Stimulated activated CD8-positive, alpha-beta memory T cell treated with anti-CD3 and anti-CD28 coated beads, Interleukin-15, amount 100 ng/mL, for 4 hours (primary cell): Measurements from ENCODE around the gene GFOD2.
A peak's percentile ranks its signal among the peaks of the same experiment; 100 is the strongest.

Source experiments
- DNase-seq, 2 donors: peaks; one replicate each; pipeline ENCODE4 v3.0.0-alpha.2; 2020; ENCODE audit warnings: low read depth in 2 of 2

GFOD2 gene

GRCh38 chr16:67659675-67660563 is 59.2 kb downstream of the GFOD2 start, which contains the start of gene ACD:
ACD (minus strand) TSS chr16:67660260; CDS start chr16:67660220, 40 bp downstream.
- DNase-seq: peak; percentile 83 to 84

- no peak for DNase-seq
These were observed 60.1 kb downstream of the GFOD2 start for GRCh38 chr16:67658849-67659674.

DNA sequence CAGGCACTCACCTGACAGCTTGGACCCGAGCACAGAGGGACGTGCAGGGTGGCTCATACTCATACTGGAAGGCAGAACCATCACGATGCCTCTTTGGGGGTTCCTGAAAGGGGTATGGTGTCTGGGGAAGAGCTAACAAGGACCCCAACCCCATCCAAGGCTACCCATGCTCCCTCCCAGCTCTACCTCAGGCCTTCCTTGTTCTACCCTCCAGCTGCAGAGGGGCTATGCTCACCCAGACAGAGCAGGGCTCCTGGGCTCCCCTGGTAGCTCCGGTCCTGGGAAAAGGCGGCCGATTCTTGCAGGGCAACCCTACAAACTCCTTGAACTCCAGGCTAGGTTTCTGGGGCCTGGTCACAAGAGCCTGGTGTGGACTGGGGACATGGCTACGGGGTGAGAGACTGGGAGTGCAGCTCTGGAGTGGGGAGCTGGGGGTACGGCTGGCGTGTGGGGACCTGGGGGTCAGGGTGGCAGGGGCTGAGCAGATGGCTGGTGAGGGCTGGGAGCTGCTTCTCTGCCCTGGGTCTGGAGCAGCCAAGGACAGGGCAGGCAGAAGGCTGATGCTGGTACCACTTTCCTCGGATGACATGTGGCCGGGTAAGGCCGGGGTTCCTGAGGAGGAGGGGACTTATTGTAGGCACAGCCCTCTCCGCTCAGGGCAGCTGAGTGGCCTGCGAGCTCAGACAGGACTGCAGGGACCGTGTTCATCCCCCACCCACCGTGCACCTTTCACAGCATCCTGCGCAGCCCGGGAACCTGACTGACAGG is 61.2 kb downstream of the GFOD2 start:
- no peak for DNase-seq

- DNase-seq: no peak
These were observed 62.0 kb downstream of the GFOD2 start for GRCh38 chr16:67657017-67657608.

- no peak for DNase-seq
These were observed 62.6 kb downstream of the GFOD2 start for GRCh38 chr16:67656344-67657016.

- DNase-seq: no peak
These were observed 63.8 kb downstream of the GFOD2 start for GRCh38 chr16:67655363-67655762.

DNA sequence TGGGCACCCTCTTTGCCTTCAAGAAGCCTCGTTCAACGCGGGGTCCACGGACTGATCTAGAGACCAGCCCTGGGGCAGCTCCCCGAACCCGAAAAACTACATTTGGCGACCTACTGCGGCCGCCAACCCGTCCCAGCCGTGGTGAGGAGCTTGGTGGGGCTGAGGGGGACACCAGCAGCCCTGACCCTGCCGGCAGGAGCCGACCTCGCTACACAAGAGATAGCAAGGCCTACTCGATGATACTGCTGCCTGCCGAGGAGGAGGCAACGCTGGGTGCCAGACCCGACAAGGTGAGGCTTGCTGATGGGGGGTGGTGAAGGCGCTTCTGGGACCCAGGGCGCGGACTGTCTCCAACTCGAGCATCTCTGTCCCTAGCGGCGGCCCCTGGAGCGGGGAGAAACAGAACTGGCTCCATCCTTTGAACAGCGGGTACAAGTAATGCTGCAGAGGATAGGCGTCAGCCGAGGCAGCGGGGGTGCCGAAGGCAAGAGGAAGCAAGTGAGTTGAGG is 64.7 kb downstream of the GFOD2 start:
- no peak for DNase-seq

GRCh38 chr16:67653789-67654402 is 65.2 kb downstream of the GFOD2 start:
- DNase-seq: no peak

DNA sequence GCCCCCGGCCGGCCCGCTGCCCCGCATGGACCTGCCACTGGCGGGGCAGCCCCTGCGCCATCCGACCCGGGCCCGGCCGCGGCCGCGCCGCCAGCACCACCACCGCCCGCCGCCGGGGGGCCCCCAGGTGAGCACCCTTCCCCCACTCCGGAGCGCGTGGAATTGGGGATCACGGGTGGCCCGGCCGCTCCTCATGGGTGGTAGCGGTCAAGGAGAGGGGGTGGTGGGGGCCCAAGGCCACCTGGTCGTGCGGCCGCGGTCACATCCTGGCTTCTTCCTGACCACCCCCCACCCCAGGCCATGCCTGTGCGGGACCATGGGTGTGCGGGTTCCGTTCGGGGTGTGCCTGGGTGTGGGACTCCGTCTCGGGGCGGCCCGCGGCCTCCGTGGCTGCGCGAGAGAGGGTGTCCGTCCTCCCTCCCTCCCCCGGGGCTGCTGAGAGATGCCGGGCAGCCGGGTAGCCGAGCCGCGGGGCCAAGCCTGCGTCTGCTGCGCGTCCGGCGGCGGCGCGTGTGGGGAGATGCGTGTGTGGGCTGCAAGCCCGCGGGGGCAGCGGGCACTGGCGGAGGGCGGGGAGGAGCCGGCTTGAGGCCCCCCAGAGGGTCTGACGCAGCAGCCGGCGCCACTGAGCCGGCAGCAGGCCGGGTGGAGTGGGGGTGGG is 65.9 kb downstream of the GFOD2 start:
- DNase-seq: no peak

DNA sequence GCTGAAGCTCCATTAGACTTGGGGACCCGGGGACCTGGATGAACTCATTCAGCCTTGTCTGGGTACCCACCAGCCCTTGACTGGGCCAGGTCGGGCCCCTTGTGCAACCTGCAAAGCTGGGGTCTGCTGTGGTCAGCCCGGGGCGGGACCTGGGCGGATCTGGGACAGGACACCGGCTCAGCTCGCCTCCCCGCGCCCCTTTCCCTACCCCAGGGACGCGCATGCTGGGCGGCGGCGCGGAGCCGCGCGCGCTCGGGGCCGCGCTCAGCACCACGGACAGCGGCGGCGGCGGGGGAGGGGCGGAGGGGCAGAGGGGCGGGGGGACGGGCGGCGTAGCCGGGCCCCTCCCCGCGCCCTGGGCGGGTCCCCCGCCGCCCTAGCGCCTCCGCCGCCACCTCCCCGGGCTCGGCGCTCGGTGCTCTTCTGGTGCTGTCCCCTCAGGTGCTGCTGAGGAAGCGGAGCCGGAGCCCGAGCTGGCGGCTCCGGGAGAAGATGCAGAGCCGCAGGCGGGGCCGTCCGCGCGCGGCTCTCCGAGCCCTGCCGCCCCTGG is 66.5 kb downstream of the GFOD2 start:
- no peak for DNase-seq

DNA sequence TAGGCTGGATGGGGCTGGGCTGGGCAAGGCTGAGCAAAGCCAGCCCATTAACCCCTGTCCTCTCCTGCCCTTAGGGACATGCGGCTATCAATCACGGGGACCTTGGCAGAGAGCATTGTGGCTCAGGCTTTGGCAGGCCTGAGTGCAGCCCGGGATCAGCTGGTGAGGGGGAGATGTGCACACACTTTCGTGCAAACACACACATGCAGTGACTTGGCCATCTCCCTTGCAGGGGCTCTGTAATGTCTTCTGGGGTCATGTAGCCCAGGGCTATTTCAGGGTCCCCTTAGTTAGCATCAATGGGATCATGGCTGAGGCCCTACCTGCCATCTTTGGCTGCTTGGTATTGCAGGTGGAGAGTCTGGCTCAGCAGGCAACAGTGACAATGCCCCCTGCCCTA is 67.3 kb downstream of the GFOD2 start:
- DNase-seq: no peak

DNA sequence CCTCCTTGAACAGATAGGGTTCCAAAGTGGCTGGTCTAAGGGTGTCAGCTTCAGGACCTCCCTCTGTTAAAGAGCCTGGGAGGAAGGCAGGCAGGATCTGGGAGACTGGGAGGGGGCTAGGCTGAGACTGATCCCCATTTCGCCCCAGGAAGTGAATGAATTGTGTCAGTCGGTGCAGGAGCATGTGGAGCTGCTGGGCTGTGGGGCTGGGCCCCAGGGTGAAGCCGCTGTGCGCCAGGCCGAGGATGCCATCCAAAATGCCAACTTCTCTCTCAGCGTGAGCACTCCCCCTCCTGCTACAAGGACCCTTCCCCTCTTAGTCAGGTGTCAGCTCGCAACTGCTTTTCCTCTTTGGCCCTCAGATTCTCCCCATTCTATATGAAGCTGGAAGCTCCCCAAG is 68.1 kb downstream of the GFOD2 start:
- no peak for DNase-seq

DNA sequence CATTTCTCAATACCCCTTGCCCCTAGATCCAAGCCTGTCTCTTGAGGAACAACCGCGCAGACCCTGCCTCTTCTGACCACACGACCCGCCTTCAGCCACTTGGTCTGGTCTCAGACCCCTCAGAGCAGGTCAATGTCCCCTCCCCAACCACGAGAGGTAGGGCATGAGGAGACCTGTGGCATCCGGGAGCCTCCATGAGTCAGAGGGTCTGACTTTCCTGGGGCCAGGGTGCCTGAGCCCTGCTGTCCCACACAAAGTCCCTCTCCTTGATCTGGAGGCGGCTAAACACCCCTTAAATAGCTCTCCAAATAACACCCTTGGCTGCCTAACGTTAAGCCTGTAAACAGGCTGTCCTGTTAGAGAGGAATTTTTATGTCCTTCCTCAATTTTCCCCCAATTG is 69.1 kb downstream of the GFOD2 start:
- DNase-seq: no peak

GRCh38 chr16:67649494-67649931 is 69.6 kb downstream of the GFOD2 start:
- no peak for DNase-seq

DNA sequence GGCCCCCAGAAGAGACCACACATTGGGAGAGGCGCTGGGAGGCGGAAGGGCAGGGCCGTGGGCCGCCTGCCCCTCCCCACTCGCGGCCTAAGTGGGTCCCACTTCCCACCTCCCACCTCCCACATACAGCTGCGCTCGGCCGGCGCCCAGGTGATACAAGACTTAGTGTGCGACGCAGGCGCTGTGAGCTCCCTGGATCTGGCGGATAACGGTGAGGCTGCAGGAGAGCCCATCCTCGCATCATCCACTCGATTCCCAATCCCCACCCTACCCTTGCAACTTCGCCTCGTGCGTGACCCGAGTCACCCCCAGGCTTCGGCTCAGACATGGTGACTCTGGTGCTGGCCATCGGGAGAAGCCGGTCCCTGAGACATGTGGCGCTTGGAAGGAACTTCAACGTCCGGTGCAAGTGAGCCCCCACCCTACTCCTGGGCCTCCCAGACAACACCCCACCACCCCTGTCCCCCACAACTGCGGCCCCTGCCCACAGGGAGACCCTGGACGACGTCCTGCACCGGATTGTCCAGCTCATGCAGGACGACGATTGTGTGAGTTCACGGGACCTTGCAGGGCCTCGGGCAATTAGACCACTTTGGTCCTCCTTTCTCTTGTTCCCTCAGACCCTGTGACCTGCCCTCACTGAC is 70.2 kb downstream of the GFOD2 start:
- no peak for DNase-seq

DNA sequence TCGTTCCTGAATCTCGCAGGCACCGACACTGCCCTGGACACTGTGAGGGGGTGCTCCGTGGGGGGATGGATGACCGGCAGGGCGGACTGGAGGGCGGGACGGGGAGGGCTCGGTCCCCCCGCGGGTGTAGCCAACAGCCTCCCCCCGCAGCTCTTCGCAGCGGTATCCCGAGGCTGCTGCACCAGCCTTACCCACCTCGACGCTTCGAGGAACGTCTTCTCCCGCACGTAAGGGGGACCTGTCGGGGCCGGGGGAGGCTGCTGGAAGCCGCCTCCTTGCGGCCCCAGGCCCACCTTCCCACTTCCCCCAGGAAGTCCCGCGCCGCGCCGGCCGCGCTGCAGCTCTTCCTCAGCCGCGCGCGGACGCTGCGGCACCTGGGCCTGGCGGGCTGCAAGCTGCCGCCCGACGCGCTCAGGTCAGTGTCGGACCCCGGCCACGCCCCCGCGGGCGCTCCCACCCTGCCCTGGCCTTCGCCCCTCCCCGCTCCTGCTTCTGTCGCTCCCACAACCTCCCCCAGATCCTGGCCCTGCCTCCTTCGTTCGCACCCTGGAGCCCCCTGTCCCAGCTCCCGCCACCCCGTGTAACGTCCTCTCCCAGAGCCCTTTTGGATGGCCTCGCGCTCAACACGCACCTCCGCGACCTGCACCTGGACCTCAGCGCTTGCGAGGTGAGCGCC is 70.9 kb downstream of the GFOD2 start:
- no peak for DNase-seq

DNA sequence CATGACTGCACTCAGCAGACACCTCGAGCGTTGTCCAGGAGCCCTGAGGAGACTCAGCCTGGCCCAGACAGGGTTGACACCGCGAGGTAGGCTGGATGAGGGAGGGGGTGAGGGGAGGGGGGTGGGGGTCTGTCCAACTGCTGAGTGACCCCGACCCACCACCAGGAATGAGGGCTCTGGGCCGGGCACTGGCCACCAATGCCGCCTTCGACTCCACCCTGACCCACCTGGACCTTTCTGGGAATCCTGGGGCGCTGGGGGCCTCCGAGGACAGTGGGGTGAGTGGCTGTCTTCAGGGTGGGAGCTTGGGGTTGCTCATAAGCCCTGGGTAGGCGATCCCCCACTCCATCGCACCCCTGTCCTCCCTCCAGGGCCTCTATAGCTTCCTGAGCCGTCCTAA is 71.4 kb downstream of the GFOD2 start:
- no peak for DNase-seq

GRCh38 chr16:67647111-67647651 is 71.9 kb downstream of the GFOD2 start:
- no peak for DNase-seq
